ENCODE results near the gene C1orf50. TPM values are rescaled to one million over a fixed set of nuclear protein-coding genes. Genes with fewer than 3 reads are reported as not detected.
"Not testable (repeated sequence)": the region's sequence is repeated elsewhere in the genome, so short reads cannot be mapped to it uniquely, and the experiment has no call there.

Gene C1orf50
- total and polyA plus RNA-seq, 2 of the 4 experiments (the other 2 are of a cell fraction) = 2.0 to 6.0 TPM

GRCh38 chr1:42807056-42807668 lies 40.1 kb downstream of the C1orf50 start:
- peaks cover 0 to 5% of the 10 kb centered on the region in 2 experiments; a peak in 2 of 4 replicates for H3K79me1 ChIP-seq (ENCODE audit: low read depth in 1 of 2, low read length in 2 of 2)
- H3K4me2 ChIP-seq (ENCODE audit: low read depth, low read length) = no peak overlapping the region
- H3K14ac ChIP-seq (replicated peaks; ENCODE audit: low read depth, low read length) = no peak overlapping the region
- H3K4me1 ChIP-seq (ENCODE audit: control insufficient read depth, insufficient read depth, low read length) = peaks cover 7% of the 10 kb centered on the region
- H3K4me3 ChIP-seq (ENCODE audit: insufficient read depth, low read depth, low read length) = no peak overlapping the region
- H3K27ac ChIP-seq (ENCODE audit: insufficient read depth, low read length) = no peak overlapping the region
- intact Hi-C loops (cut with micrococcal nuclease) (no loop called here), dilution Hi-C loops (cut with HindIII; ENCODE audit: low sequenced_read_pairs, unreplicated experiment) (no loop called here), in situ Hi-C loops (cut with MboI; ENCODE audit: low sequenced_read_pairs) (no loop called here)
- peaks cover 4% of the 10 kb centered on the region for H3K36me3 ChIP-seq (ENCODE audit: control insufficient read depth, insufficient read depth, low read length)
- no peak overlapping the region for H2BK20ac ChIP-seq (ENCODE audit: low read depth, low read length)
- H3K18ac ChIP-seq (ENCODE audit: low read depth, low read length) = no peak overlapping the region
- no peaks in the 10 kb centered on the region for H3K27me3 ChIP-seq (ENCODE audit: control insufficient read depth, insufficient read depth, low read length)
- H3K9me3 ChIP-seq (ENCODE audit: control insufficient read depth, insufficient read depth, low read length) = no peaks in the 10 kb centered on the region
- H2BK15ac ChIP-seq (ENCODE audit: low read depth, low read length) = no peak overlapping the region
- H4K8ac ChIP-seq (ENCODE audit: low read depth in 2 of 2, low read length in 2 of 2) = no peak overlapping the region
- no peak overlapping the region for H3K4ac ChIP-seq (ENCODE audit: low read depth, low read length)
- CTCF ChIA-PET = interaction anchor here (0.9 to 1.2 kb wide), 2 partner anchors 9 to 16 kb away, joined by 3 to 6 read pairs; no protein-coding TSS in a partner anchor
- ATAC-seq (ENCODE audit: low read depth) (no peak), DNase-seq (no peak)
- no TSS peak for BruUV-seq (replicated peaks)
- no peak overlapping the region for H2BK5ac ChIP-seq (ENCODE audit: low read depth, low read length, poor library complexity, severe bottlenecking)
- H2AFZ ChIP-seq (replicated peaks; ENCODE audit: low read length, poor library complexity) = no peak overlapping the region
- H2BK120ac ChIP-seq (ENCODE audit: low read depth, low read length) = no peak overlapping the region
- H3K9me1 ChIP-seq (ENCODE audit: insufficient read depth, low read length) = 0 out of 2 replicates have a peak, but pooled peaks cover 5% of the 10 kb centered on the region
- H2AK5ac ChIP-seq (ENCODE audit: low read depth, low read length) = no peak overlapping the region
- no peak overlapping the region for H4K91ac ChIP-seq (ENCODE audit: insufficient read depth, low read depth, low read length)
- no peak overlapping the region for H3K56ac ChIP-seq (ENCODE audit: extremely low read depth, insufficient read depth, low read length)
- no peak overlapping the region for H3K23ac ChIP-seq (ENCODE audit: low read depth, low read length)
- TF ChIP-seq NFE2L2 (IDR thresholded peaks at IDR 0.05; ENCODE audit: low read depth, low read length) = no peak
- no peak overlapping the region for H3K9ac ChIP-seq (ENCODE audit: low read depth, low read length)
- no peak overlapping the region for H4K5ac ChIP-seq (ENCODE audit: low read depth, low read length)
- no peaks in the 10 kb centered on the region for H4K20me1 ChIP-seq (ENCODE audit: insufficient read depth, low read length)
- POLR2A ChIA-PET (ENCODE audit: unreplicated experiment) = no interaction called here
- no peak overlapping the region for H2AK9ac ChIP-seq (replicated peaks; ENCODE audit: low read depth, low read length, poor library complexity)

GRCh38 chr1:42814815-42815214 lies 47.8 kb downstream of the C1orf50 start:
- H3K56ac ChIP-seq (ENCODE audit: extremely low read depth, insufficient read depth, low read length); H4K8ac ChIP-seq (ENCODE audit: low read depth in 2 of 2, low read length in 2 of 2); H3K4me3 ChIP-seq (ENCODE audit: insufficient read depth, low read depth, low read length); dilution Hi-C loops (cut with HindIII; ENCODE audit: low sequenced_read_pairs, unreplicated experiment); in situ Hi-C loops (cut with MboI; ENCODE audit: low sequenced_read_pairs); H3K9me1 ChIP-seq (ENCODE audit: insufficient read depth, low read length); H3K36me3 ChIP-seq (ENCODE audit: control insufficient read depth, insufficient read depth, low read length); H2BK15ac ChIP-seq (ENCODE audit: low read depth, low read length); H3K4me1 ChIP-seq (ENCODE audit: control insufficient read depth, insufficient read depth, low read length); H2BK20ac ChIP-seq (ENCODE audit: low read depth, low read length); H3K9ac ChIP-seq (ENCODE audit: low read depth, low read length); H2BK120ac ChIP-seq (ENCODE audit: low read depth, low read length); H4K5ac ChIP-seq (ENCODE audit: low read depth, low read length); ATAC-seq (ENCODE audit: low read depth); H3K23ac ChIP-seq (ENCODE audit: low read depth, low read length); CTCF ChIA-PET; POLR2A ChIA-PET (ENCODE audit: unreplicated experiment); H4K91ac ChIP-seq (ENCODE audit: insufficient read depth, low read depth, low read length); H3K14ac ChIP-seq (replicated peaks; ENCODE audit: low read depth, low read length); DNase-seq; H3K4me2 ChIP-seq (ENCODE audit: low read depth, low read length); BruUV-seq (replicated peaks); H3K4ac ChIP-seq (ENCODE audit: low read depth, low read length); H3K27ac ChIP-seq (ENCODE audit: insufficient read depth, low read length); H3K27me3 ChIP-seq (ENCODE audit: control insufficient read depth, insufficient read depth, low read length); H2BK5ac ChIP-seq (ENCODE audit: low read depth, low read length, poor library complexity, severe bottlenecking); H2AFZ ChIP-seq (replicated peaks; ENCODE audit: low read length, poor library complexity); H2AK9ac ChIP-seq (replicated peaks; ENCODE audit: low read depth, low read length, poor library complexity); H3K9me3 ChIP-seq (ENCODE audit: control insufficient read depth, insufficient read depth, low read length); H2AK5ac ChIP-seq (ENCODE audit: low read depth, low read length); H3K18ac ChIP-seq (ENCODE audit: low read depth, low read length); H4K20me1 ChIP-seq (ENCODE audit: insufficient read depth, low read length): not testable (repeated sequence)
- intact Hi-C loops (cut with micrococcal nuclease) = loop anchor here (5.0 kb wide), 1 partner anchor 48 kb away; the partner anchor contains the start of genes C1orf50 and P3H1
- H3K79me1 ChIP-seq (ENCODE audit: low read depth in 1 of 2, low read length in 2 of 2) = peaks cover 22 to 45% of the 10 kb centered on the region in 2 experiments
- no CpG with 5 or more reads among the region's 3 CpGs for WGBS, 2 experiments (ENCODE audit: extremely low coverage in 2 of 2, insufficient read length in 1 of 2)
